ENCODE results near the gene DNAJC27.

The DNAJC27 gene

DNA sequence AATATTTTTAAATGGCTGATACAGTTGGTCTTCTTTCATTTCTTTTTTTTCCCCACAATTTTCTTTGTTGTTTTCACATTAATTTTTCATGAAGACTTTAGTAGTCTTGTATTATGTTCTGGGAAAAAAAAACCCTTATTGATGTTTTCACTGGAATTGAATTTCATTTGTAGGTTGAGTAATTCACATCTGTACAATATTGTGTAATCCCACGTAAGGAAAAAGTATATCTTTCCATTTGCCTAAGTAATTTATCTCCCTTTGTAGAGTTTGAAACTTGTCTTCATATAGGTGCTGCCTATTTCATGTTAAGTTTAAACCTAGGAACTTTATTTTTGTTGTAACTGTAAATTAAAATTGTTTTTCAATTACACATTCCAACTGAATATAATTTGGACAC lies 2.0 kb downstream of the DNAJC27 start:
- TF ChIP-seq, protein P1, sequence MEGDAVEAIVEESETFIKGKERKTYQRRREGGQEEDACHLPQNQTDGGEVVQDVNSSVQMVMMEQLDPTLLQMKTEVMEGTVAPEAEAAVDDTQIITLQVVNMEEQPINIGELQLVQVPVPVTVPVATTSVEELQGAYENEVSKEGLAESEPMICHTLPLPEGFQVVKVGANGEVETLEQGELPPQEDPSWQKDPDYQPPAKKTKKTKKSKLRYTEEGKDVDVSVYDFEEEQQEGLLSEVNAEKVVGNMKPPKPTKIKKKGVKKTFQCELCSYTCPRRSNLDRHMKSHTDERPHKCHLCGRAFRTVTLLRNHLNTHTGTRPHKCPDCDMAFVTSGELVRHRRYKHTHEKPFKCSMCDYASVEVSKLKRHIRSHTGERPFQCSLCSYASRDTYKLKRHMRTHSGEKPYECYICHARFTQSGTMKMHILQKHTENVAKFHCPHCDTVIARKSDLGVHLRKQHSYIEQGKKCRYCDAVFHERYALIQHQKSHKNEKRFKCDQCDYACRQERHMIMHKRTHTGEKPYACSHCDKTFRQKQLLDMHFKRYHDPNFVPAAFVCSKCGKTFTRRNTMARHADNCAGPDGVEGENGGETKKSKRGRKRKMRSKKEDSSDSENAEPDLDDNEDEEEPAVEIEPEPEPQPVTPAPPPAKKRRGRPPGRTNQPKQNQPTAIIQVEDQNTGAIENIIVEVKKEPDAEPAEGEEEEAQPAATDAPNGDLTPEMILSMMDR (IDR thresholded peaks at IDR 0.05; ENCODE audit: insufficient read depth, low read length, poor library complexity, severe bottlenecking), result no peak
- Histone ChIP-seq H3K4me3 (replicated peaks; ENCODE audit: low read depth, low read length) (no peak overlapping the region), H3K27me3 (replicated peaks; ENCODE audit: control insufficient read depth, insufficient read depth, low read length) (no peaks in the 10 kb centered on the region), H3K36me3 (ENCODE audit: control insufficient read depth, insufficient read depth, low read length) (no peaks in the 10 kb centered on the region; the same call in 1 of the 2 replicates)
- DNase-seq (ENCODE audit: extremely low read depth, insufficient read length), result no peak

DNA sequence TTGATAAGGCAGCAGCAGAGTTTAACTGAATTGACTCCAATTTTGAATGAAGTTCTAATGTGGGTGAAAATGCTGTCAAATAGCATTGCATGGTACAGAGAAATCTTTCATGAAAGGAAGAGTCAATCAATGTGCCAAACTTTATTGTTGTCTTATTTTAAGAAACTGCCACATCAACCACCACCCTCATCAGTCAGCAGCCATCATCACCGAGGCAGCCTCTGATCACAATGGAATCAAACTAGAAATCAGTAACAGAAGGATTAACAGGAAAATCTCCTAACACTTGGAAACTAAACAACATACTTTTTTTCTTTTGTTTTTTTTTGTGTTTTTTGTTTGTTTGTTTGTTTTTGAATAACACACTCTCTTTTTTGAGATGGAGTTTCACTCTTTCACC lies 9.9 kb downstream of the DNAJC27 start:
- H3K4me3 ChIP-seq (replicated peaks; ENCODE audit: low read depth, low read length), result no peak overlapping the region
- H3K27me3 ChIP-seq (replicated peaks; ENCODE audit: control insufficient read depth, insufficient read depth, low read length), result no peaks in the 10 kb centered on the region
- TF ChIP-seq, protein P1 (IDR thresholded peaks at IDR 0.05; ENCODE audit: insufficient read depth, low read length, poor library complexity, severe bottlenecking), result no peak
- no peak for DNase-seq (ENCODE audit: extremely low read depth, insufficient read length)
- H3K36me3 ChIP-seq (ENCODE audit: control insufficient read depth, insufficient read depth, low read length), result peaks cover 6% of the 10 kb centered on the region

DNA sequence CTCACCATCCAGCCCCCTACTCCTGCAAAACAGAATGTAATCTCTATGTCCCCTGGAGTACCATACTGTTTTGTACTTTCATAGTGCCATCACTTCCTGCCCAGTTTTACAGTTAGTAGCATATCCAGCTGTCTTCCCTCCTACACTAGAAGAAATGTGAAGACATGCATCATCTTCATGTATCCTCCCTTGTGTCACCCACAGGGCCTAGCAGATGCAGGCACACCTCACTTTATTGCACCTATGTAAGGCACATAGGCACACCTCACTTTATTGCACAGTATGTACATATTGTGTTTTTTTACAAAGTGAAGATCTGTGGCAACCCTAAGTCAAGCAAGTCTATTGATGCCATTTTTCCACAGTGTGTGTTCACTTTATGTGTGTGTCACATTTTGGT lies 12.0 kb downstream of the DNAJC27 start:
- Histone ChIP-seq H3K27me3 (replicated peaks; ENCODE audit: control insufficient read depth, insufficient read depth, low read length) (no peaks in the 10 kb centered on the region), H3K4me3 (replicated peaks; ENCODE audit: low read depth, low read length) (no peak overlapping the region), H3K36me3 (ENCODE audit: control insufficient read depth, insufficient read depth, low read length) (peaks cover 8% of the 10 kb centered on the region)
- DNase-seq (ENCODE audit: extremely low read depth, insufficient read length), result no peak
- TF ChIP-seq, protein P1 (IDR thresholded peaks at IDR 0.05; ENCODE audit: insufficient read depth, low read length, poor library complexity, severe bottlenecking), result no peak

DNA sequence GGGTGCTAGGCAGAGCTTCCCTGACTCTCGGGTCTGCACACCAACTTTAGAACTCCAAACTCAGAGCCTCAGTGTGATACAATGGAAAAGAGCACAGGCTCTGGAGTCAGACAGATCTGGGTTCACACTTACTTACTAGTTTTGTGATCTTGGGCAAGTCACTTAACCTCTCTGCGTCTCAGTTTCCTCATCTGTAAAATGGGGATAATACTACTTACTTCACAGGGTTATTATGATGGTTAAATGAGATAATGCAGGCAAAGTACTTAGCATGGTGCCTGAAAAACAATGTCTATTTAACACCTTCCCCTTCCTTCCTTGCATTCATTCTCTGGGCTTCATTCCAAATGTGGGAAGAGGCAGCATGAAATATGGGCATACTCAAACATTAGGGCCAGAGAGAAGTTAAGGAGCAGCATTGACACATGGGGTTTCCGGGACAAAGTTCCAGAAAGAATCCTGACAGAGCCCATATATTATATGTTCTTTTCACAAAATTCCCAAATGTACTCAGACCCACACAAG lies 13.3 kb downstream of the DNAJC27 start:
- peaks cover 13% of the 10 kb centered on the region for H3K36me3 ChIP-seq (ENCODE audit: control insufficient read depth, insufficient read depth, low read length)
- TF ChIP-seq, protein P1 (IDR thresholded peaks at IDR 0.05; ENCODE audit: insufficient read depth, low read length, poor library complexity, severe bottlenecking), result no peak

DNA sequence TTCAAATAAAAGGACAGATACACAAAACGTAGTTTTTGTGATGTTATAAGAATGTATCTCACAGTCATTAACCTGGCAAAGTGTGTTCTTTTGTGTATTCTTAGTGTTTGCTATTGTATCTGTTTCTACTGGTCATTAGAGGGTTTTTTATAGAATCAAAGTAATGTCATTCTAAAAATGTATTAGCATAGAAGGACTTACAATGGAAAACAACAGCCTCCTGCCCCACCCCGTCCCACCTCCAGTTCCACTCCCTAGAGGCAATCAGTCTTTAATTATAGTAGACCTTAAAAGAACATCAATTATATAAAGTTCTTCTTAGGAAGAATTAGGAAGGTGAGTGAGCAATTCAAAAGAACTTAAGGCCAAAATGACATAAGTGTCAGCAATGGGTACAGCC lies 13.8 kb downstream of the DNAJC27 start:
- Histone ChIP-seq H3K36me3 (ENCODE audit: control insufficient read depth, insufficient read depth, low read length) (peaks cover 13% of the 10 kb centered on the region), H3K4me3 (replicated peaks; ENCODE audit: low read depth, low read length) (no peak overlapping the region), H3K27me3 (replicated peaks; ENCODE audit: control insufficient read depth, insufficient read depth, low read length) (no peaks in the 10 kb centered on the region)
- no peak for DNase-seq (ENCODE audit: extremely low read depth, insufficient read length)
- TF ChIP-seq, protein P1 (IDR thresholded peaks at IDR 0.05; ENCODE audit: insufficient read depth, low read length, poor library complexity, severe bottlenecking), result no peak

More for the DNA sequence above, 13.3 kb downstream of the DNAJC27 start:
- Histone ChIP-seq H3K4me3 (replicated peaks; ENCODE audit: low read depth, low read length) (no peak overlapping the region), H3K27me3 (replicated peaks; ENCODE audit: control insufficient read depth, insufficient read depth, low read length) (no peaks in the 10 kb centered on the region)
- DNase-seq (ENCODE audit: extremely low read depth, insufficient read length), result no peak

DNA sequence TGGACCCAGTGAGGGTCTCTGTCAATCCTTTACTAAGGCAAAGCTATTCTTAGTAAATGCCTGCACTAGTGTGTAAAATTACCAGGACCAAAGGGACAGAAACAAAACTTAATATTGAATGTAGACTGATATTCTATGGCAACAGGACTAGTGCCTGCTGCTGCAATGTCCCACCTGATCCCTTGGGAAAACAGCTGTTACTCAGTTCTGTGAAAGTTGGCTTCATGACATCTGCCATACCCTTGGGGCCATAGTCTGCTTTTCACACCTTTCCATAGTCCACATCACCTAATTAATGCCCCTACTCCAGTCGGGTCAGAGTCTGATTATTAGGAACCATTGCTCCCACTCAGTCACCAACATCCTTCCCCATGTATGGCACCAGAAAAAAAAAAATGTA lies 14.5 kb downstream of the DNAJC27 start:
- TF ChIP-seq, protein P1 (IDR thresholded peaks at IDR 0.05; ENCODE audit: insufficient read depth, low read length, poor library complexity, severe bottlenecking), result no peak
- no peak for DNase-seq (ENCODE audit: extremely low read depth, insufficient read length)
- peaks cover 13% of the 10 kb centered on the region for H3K36me3 ChIP-seq (ENCODE audit: control insufficient read depth, insufficient read depth, low read length)
- H3K4me3 ChIP-seq (replicated peaks; ENCODE audit: low read depth, low read length), result no peak overlapping the region
- no peaks in the 10 kb centered on the region for H3K27me3 ChIP-seq (replicated peaks; ENCODE audit: control insufficient read depth, insufficient read depth, low read length)

All from GM06990 (cell line).